ENCODE data around the gene ARID1B. TPM values are rescaled to one million over a fixed set of nuclear protein-coding genes. Genes with fewer than 3 reads are reported as not detected.

The ARID1B gene
- total and polyA plus RNA-seq, 9 of the 15 experiments (the other 6 are each of a cell fraction or from before 2014, with no cell fraction given) = 12.5 to 50.5 (median 25.8) TPM

- no peak for TF ChIP-seq TCF15 (CRISPR knock-in tag; IDR thresholded peaks at IDR 0.05)
- TF ChIP-seq, protein P1, sequence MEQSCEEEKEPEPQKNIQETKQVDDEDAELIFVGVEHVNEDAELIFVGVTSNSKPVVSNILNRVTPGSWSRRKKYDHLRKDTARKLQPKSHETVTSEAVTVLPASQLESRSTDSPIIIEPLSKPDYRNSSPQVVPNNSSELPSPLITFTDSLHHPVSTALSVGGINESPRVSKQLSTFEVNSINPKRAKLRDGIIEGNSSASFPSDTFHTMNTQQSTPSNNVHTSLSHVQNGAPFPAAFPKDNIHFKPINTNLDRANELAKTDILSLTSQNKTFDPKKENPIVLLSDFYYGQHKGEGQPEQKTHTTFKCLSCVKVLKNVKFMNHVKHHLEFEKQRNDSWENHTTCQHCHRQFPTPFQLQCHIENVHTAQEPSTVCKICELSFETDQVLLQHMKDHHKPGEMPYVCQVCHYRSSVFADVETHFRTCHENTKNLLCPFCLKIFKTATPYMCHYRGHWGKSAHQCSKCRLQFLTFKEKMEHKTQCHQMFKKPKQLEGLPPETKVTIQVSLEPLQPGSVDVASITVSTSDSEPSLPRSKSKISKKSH (CRISPR knock-in tag; IDR thresholded peaks at IDR 0.05) = no peak
- no peak for TF ChIP-seq ZBED1 (IDR thresholded peaks at IDR 0.05)
- no peak for TF ChIP-seq STAG1 (CRISPR knock-in tag; IDR thresholded peaks at IDR 0.05; ENCODE audit: borderline replicate concordance)
- TF ChIP-seq ZNF121 (CRISPR knock-in tag; conservative IDR thresholded peaks at IDR 0.05) = no peak
- TF ChIP-seq, protein P2, sequence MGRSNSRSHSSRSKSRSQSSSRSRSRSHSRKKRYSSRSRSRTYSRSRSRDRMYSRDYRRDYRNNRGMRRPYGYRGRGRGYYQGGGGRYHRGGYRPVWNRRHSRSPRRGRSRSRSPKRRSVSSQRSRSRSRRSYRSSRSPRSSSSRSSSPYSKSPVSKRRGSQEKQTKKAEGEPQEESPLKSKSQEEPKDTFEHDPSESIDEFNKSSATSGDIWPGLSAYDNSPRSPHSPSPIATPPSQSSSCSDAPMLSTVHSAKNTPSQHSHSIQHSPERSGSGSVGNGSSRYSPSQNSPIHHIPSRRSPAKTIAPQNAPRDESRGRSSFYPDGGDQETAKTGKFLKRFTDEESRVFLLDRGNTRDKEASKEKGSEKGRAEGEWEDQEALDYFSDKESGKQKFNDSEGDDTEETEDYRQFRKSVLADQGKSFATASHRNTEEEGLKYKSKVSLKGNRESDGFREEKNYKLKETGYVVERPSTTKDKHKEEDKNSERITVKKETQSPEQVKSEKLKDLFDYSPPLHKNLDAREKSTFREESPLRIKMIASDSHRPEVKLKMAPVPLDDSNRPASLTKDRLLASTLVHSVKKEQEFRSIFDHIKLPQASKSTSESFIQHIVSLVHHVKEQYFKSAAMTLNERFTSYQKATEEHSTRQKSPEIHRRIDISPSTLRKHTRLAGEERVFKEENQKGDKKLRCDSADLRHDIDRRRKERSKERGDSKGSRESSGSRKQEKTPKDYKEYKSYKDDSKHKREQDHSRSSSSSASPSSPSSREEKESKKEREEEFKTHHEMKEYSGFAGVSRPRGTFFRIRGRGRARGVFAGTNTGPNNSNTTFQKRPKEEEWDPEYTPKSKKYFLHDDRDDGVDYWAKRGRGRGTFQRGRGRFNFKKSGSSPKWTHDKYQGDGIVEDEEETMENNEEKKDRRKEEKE (IDR thresholded peaks at IDR 0.05; ENCODE audit: borderline replicate concordance in 1 of 2, control insufficient read depth in 1 of 2, low read depth in 2 of 2, low read length in 1 of 2) = no peak
- no peak for TF ChIP-seq JUND (IDR thresholded peaks at IDR 0.05; ENCODE audit: borderline replicate concordance, low read depth, low read length)
- TF ChIP-seq JUND (tag; IDR thresholded peaks at IDR 0.05; ENCODE audit: borderline replicate concordance, low read depth, low read length) = peak; percentile 33; the same call in 1 of the 3 replicates
- no peak for TF ChIP-seq KDM2B (CRISPR knock-in tag; IDR thresholded peaks at IDR 0.05)
- TF ChIP-seq, protein P3, sequence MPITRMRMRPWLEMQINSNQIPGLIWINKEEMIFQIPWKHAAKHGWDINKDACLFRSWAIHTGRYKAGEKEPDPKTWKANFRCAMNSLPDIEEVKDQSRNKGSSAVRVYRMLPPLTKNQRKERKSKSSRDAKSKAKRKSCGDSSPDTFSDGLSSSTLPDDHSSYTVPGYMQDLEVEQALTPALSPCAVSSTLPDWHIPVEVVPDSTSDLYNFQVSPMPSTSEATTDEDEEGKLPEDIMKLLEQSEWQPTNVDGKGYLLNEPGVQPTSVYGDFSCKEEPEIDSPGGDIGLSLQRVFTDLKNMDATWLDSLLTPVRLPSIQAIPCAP (CRISPR knock-in tag; IDR thresholded peaks at IDR 0.05; ENCODE audit: borderline replicate concordance) = no peak
- no peak for TF ChIP-seq NFIX (CRISPR knock-in tag; IDR thresholded peaks at IDR 0.05; ENCODE audit: low read depth)
- no peak; the same call in 1 of the 2 replicates for TF ChIP-seq CTBP1 (IDR thresholded peaks at IDR 0.05; ENCODE audit: borderline replicate concordance)
- TF ChIP-seq TAF1 (IDR thresholded peaks at IDR 0.05; ENCODE audit: control insufficient read depth, extremely low read depth, insufficient read depth, low read length, severe bottlenecking) = no peak
- no peak for TF ChIP-seq ZNF174 (CRISPR knock-in tag; IDR thresholded peaks at IDR 0.05)
- no peak for TF ChIP-seq PBX2 (CRISPR knock-in tag; IDR thresholded peaks at IDR 0.05; ENCODE audit: low read depth)
- TF ChIP-seq PBX2 (tag; conservative IDR thresholded peaks at IDR 0.05; ENCODE audit: low read depth) = no peak
- TF ChIP-seq MTF1 (CRISPR knock-in tag; IDR thresholded peaks at IDR 0.05; ENCODE audit: borderline replicate concordance) = no peak
- no peak for TF ChIP-seq SRSF9 (IDR thresholded peaks at IDR 0.05; ENCODE audit: borderline replicate concordance, low read depth, low read length)
Observed at GRCh38 chr6:157049133-157049532, 272.0 kb downstream of the ARID1B start (continued).
